ENCODE data around the gene EIF2D.

- TF ChIP-seq EP300 (IDR thresholded peaks at IDR 0.05) (no peak), CTCF (IDR thresholded peaks at IDR 0.05) (no peak), POLR2A (IDR thresholded peaks at IDR 0.05) (peak in 1 of 4 donors; percentile 3), POLR2AphosphoS5 (IDR thresholded peaks at IDR 0.05) (no peak)
Measured at GRCh38 chr1:206581571-206581981, 30.7 kb downstream of the EIF2D start.

All from upper lobe of left lung (tissue), 4 donors.